Astrocyte of the hippocampus (primary cell): ENCODE data around the gene NF1.
A peak's percentile ranks its signal among the peaks of the same experiment; 100 is the strongest.
"Not testable (repeated sequence)": the region's sequence is repeated elsewhere in the genome, so short reads cannot be mapped to it uniquely, and the experiment has no call there.

Source experiments
- DNase-seq: peaks from one replicate; pipeline ENCODE4 v3.0.0; 2011; ENCODE audit warnings: low read depth, low spot score

Gene NF1

GRCh38 chr17:31195305-31195704, 100.5 kb downstream of the NF1 start:
- DNase-seq: no peak

GRCh38 chr17:31198026-31198425, 103.2 kb downstream of the NF1 start:
- DNase-seq: no peak

DNA sequence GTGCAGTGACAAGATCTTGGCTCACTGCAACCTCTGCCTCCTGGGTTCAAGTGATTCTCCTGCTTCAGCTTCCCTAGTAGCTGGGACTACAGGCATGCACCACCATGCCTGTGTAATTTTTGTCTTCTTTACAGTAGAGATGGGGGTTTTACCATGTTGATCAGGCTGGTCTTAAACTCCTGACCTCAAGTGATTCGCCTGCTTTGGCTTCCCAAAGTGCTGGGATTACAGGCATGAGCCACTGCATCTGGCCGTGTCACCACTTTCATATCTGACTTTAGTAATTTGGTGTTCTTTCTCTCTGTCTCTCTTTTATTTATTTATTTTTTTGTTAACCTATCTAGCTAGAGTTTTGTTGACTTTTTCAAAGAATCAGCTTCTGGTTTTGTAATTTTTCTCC, 103.9 kb downstream of the NF1 start:
- DNase-seq: not testable (repeated sequence)

DNA sequence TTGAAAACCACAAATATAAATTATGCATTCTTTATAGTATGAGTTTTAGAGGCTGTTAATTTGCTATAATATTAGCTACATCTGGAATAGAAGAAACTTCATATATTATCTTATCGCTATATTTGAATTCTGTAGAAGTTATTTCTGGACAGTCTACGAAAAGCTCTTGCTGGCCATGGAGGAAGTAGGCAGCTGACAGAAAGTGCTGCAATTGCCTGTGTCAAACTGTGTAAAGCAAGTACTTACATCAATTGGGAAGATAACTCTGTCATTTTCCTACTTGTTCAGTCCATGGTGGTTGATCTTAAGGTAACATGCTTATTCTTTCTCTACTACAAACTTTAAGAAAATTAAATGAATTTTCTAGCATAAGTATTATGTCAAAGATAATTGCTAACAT, 105.5 kb downstream of the NF1 start:
- DNase-seq: no peak

GRCh38 chr17:31202968-31203367, 108.2 kb downstream of the NF1 start:
- DNase-seq: peak; percentile 26

GRCh38 chr17:31211352-31212012, 116.7 kb downstream of the NF1 start:
- DNase-seq: no peak

DNA sequence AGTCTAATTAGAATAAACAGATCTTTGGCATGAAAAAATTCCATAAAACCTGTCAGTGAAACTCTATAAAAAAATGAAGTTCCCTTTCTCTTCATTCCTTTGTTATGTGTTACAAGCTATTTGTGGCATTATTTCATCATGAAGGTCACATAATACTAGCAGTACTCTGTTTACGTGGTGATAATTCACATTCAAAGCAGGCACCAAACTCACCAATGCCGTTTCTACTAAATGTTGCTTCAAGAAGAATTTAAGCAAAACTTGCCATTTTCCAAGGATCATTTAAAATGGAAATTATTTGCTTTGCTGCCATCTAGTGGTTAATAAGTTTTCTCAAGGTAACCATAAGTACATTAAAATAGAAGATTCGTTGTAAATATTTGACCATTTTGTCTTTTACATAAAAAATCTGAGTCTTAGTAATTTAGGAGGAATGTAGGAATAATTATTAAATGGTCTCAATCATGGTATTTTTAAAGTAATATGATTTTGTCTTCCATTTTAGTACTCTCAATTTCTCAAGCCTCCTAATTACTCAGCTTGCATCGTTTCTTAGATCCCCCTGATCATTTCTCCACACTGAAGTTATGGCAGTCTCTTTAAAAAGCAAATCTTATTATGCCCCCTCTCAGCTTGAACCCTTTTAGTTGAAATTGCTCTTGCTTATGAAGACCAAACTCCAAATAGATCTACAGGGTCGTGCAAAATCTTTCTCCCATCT, 121.4 kb downstream of the NF1 start:
- peak; percentile 66 for DNase-seq

DNA sequence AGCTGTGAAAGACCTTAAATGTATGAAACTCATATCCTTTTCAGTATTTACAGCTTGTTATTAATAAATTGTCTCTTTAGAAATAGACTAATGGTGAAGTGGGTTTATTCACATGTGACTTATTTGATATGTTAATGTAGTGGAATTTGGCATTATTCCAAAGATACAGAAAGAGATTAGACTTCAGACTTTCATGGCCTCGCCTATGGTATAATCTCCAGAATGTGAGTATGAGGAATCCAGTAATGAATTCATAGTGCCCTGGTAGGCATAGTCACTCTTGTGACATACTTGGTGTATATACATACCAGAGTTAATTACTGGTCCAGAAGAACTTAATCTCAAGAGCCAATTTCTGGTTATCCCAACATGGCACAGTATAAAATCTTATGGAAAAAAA, 129.6 kb downstream of the NF1 start:
- DNase-seq: peak; percentile 8

- no peak for DNase-seq
These were observed 131.1 kb downstream of the NF1 start for GRCh38 chr17:31225831-31226230.

- DNase-seq: no peak
These were observed 131.6 kb downstream of the NF1 start for GRCh38 chr17:31226373-31226772.

DNA sequence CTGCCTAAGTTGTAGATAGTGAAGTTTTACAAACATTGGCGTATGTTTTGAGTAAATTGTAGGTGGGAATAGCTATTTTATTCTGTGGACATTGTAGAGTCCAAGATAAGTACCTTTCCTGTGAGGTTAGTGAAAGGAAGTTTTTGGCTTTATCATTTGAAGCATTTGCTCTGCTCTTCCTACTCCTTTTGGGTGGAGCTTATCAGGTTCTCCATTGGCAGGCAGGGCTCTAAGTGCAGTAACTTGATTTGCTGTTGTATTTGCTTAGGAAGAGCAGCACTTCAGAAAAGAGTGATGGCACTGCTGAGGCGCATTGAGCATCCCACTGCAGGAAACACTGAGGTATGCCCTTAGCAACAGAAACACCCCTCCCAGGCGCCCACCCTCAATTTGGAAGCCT, 132.2 kb downstream of the NF1 start:
- DNase-seq: no peak

DNA sequence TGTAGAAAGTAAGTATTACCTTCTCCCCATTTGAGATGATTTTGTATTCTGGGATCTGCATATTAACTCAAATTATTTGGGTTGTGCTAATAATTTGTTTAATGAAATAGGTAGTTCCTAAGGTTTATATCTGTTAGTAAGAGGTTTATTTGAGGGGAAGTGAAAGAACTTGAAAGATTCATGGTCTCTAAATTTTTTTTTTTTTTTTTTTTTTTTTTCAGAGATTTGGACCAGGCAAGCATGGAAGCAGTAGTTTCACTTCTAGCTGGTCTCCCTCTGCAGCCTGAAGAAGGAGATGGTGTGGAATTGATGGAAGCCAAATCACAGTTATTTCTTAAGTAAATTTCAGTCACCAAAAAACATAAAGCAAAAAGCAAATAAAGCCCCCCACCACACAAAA, 137.1 kb downstream of the NF1 start:
- no peak for DNase-seq

GRCh38 chr17:31235110-31235509, 140.3 kb downstream of the NF1 start:
- DNase-seq: no peak

DNA sequence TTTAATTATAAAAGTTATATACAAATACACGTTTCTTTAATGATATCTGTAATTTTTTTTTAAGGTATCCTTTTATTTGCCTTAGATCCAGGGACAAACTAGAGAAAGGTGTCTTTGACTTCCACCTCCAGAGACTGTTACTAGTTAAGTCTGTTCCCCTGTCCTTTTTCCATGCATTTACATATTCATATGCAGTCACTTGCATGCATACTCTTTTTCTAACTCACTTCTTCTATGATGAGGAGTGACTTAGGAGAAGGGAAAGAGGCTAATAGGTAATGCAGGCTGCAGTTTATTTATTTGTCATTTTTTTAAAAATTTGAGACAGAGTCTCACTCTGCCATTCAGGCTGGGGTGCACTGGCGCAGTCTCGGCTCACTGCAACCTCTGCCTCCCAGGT, 141.4 kb downstream of the NF1 start:
- DNase-seq: no peak

- no peak for DNase-seq
These were observed 141.9 kb downstream of the NF1 start for GRCh38 chr17:31236712-31237111.

GRCh38 chr17:31241116-31241515, 146.3 kb downstream of the NF1 start:
- no peak for DNase-seq

DNA sequence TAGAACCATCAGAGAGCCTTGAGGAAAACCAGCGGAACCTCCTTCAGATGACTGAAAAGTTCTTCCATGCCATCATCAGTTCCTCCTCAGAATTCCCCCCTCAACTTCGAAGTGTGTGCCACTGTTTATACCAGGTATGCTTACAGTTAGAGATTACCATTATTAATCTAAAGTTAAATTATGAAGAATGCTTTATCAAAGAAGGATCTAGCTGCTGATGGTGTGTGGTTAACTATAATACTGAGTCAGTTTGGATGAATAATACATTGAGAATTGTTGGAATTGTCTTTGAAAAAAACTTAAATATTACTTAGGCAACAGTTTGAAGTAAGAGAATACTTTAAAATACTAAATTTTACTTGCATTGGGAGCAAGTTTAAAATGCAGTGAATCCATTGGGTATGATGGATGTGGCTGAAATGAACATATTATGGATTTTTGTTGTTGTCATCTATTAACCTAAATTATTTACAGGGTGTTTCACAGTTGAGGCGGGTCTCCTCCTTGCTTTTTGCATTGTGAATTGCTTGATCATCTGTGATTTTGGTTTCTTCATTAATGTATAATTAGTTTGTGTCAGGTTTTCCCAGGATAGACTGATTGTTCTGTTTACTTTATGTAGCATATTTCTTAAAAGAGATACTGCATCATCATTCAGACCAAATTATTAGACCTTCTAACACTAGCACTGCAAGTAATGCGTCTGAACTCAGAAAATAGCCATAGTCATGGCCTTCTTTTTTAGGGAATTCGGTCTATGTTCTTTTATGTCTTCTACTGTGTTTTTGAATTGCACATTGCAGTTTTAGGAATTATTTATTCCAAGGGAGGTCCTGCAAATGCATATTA, 154.4 kb downstream of the NF1 start:
- DNase-seq: peak; percentile 49

GRCh38 chr17:31249835-31250141, 155.0 kb downstream of the NF1 start:
- no peak for DNase-seq

- no peak for DNase-seq
These were observed 155.5 kb downstream of the NF1 start for GRCh38 chr17:31250229-31250628.

DNA sequence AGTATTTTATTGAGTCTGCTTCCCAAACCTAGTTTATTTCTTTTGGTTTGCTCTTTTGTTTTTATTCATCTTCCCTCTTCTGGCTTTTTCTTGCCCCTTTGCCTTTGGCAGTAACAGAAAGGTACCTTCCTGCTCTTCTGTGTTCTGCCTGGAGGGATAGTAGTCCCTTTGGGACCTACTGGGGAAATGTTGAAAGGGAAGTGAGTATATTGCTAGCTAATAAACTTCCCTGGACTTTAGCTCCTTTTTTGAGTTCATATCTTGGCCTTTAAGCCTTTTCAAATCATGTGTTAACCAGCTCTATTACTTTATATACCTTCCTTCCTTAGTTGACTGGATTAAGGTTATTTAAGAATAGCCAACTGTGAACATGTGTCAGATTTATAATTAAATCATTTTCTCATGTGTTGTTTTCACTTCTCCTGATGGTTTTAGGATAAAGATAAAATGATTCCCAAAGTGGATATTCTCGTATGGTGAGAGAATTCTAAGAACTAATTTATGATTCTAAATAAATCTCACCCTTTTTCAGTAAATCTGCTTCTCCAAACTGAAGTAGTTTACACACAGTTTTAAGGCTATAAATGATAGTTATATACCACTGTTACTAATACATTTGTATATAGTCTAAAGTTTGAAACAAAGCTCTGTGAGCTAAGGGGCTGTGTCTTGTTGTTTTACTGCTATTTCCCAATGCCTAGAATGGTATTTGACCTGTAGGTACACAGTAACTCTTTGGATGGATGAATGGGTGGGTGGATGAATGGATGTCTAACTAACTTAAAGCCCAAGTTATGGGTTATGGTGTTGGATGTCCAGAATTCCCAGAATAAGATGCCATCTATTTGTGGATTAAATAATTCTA, 156.6 kb downstream of the NF1 start:
- DNase-seq: no peak

DNA sequence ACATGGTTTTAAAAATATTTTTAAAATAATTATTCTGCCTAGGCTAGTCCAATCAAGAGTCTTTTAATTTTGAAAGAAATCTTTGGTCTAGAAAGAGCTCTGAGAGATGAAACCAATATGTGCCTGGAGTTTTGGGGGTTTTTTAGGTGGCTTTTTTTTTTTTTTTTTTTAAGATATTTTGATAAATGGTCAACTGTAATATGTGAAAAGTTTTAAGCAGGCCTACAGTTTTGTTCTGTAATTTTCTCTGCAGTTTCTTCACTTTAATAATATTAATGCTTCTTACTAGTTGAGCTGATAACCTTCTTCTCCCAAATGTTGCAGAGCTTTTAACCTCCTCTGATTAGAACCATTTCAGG, 157.2 kb downstream of the NF1 start:
- no peak for DNase-seq

- no peak for DNase-seq
These were observed 158.0 kb downstream of the NF1 start for GRCh38 chr17:31252741-31253140.
